HG03571 (cell line): Measurements from ENCODE around the gene AMBP.
"Not testable (repeated sequence)": the region's sequence is repeated elsewhere in the genome, so short reads cannot be mapped to it uniquely, and the experiment has no call there.

Source experiments
- ATAC-seq: cut with Tn5 transposase; IDR thresholded peaks from one replicate; pipeline ENCODE4 v1.9.1; 2021; ENCODE audit not compliant: unreplicated experiment

Gene AMBP

GRCh38 chr9:114053246-114054005 lies 24.7 kb downstream of the AMBP start:
- ATAC-seq = no peak

DNA sequence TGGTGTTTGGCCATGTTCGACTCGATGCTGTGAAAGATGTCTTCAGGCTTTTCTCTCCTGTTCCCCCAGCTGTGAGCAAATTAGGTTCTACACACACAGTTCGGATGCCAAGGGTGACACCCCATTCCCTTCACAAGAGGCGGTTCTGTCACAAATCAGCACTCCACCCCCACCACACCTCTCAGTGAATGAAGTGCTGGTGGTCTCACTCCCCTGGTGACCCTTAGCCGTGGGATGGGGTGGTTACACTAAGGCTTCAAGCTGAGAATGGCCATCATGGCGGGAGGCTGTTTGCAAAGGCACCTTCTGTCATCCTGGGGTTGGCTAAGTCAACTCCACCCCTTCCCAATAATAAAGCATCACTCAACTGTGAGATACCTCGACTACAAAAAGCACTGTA lies 26.4 kb downstream of the AMBP start:
- ATAC-seq = no peak

- ATAC-seq = no peak
Measured at GRCh38 chr9:114051281-114051680, 26.8 kb downstream of the AMBP start.

DNA sequence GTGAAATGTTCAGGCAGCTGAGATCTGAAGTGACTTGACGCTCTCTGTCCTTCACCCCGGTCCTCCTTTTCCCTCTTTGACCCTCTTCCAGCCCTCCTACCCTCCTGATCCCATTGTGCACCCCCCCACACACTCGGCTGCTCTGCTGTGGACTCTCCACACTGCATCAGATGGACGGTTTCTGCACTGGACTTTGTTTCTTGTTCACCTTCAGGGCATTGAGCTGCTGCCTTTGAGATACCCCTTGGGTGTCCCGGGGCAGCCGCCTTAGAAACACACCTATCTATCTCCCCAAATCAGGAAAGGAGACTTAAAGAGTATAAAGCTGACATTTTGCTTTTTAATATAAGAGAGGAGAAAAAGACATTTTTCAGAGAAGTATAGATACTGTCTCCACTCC lies 27.5 kb downstream of the AMBP start:
- ATAC-seq = no peak

DNA sequence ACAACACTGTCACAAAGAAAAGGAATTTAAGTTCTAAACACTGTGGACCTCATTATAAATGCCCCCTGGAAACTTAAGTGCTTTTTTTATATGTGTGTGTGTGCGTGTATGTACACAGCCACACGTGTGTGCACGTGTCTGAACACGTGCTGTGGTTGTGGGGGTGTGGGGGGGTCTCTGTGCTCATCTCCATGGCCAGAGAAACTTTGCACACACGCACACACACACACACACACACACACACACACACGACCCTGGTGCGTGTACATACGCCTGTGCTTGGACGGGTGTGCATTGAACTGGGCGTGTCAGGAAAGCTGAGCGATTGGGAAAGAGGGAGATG lies 27.9 kb downstream of the AMBP start:
- no peak for ATAC-seq

GRCh38 chr9:114049441-114050225 lies 28.5 kb downstream of the AMBP start:
- ATAC-seq = no peak

DNA sequence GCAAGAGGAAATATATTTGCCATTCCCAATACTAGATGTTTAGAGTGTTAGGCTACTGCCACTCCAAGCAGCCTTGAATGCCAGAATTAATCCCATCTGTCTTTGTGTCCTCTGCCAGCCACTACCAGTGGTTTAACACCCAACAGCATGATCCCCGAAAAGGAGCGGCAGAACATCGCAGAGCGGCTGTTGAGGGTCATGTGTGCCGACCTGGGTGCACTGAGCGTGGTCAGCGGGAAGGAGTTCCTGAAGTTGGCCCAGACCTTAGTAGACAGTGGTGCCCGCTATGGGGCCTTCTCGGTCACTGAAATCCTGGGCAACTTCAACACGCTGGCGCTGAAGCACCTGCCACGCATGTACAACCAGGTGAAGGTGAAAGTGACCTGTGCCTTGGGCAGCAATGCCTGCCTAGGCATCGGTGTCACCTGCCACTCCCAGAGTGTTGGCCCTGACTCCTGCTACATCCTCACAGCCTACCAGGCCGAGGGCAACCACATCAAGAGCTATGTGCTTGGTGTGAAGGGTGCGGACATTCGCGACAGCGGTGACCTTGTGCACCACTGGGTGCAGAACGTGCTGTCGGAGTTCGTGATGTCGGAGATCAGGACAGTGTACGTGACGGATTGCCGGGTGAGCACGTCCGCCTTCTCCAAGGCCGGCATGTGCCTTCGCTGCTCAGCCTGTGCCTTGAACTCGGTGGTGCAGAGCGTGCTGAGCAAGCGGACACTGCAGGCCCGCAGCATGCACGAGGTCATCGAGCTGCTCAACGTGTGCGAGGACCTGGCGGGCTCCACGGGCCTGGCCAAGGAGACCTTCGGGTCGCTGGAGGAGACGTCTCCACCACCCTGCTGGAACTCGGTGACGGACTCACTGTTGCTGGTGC lies 29.3 kb downstream of the AMBP start:
- no peak for ATAC-seq

DNA sequence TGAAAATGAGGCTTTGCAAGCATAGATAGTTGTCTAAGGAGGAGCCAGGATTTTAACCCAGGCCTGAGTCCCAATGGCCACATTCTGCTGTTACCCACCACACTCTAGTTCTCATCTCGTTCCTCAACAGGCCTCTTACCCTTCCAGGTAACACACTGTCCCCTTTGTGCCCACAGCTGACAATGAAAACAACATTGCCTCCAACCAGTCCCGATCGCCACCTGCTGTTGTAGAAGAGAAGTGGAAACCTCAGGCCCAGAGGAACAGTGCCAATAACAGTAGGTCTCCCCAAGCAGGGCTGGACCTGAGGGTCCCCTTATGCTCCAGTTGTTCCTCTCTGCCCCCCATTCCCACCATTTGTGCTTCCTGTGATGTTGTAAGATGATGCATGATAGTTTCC lies 30.4 kb downstream of the AMBP start:
- ATAC-seq = no peak

DNA sequence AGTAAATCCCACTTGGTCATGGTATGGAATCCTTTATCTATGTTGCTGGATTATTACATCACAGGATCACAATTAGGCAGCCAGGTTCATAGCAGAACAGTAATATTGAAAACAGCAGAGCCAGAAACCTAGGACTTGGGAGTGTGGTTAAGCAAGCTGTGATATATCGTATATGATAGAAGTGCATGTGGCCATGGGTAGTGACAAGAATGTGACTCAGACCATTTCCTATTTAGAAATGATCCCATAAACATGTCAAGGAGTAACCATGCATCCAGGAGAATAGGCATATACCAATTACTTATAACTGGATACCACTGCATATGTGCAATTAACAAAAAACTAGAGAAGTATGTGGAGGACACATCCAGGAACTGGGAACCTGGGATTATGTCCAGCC lies 31.2 kb downstream of the AMBP start:
- ATAC-seq = no peak

GRCh38 chr9:114046237-114046755 lies 31.8 kb downstream of the AMBP start:
- ATAC-seq = no peak

DNA sequence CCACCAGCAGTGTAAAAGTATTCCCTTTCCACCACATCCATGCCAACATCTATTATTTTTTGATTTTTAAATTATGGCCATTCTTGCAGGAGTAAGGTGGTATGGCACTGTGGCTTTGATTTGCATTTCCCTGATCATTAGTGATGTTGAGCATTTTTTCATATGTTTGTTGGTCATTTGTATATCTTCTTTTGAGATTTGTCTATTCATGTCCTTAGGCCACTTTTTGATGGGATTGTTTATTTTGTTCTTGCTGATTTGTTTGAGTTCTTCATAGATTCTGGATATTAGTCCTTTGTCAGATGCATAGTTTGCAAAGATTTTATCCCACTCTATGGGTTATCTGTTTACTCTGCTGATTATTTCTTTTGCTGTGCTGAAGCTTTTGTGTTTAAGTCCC lies 34.4 kb downstream of the AMBP start:
- not testable (repeated sequence) for ATAC-seq

DNA sequence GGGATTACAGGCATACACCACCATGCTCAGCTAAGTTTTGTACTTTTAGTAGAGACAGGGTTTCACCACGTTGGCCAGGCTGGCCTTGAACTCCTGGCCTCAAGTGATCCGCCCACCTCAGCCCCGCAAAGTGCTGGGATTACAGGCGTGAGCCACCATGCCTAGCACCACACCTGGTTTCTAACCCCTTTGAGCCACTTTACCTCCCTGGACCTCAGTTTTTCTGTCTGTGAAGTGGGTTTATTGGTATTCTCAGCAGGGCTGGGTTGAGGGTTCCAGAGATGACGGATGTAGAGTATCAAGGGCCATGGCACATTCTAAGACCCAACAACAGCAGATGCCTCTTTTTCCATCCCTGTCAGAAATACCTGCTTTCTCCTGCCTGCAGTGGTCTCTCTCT lies 38.6 kb downstream of the AMBP start:
- ATAC-seq = no peak

DNA sequence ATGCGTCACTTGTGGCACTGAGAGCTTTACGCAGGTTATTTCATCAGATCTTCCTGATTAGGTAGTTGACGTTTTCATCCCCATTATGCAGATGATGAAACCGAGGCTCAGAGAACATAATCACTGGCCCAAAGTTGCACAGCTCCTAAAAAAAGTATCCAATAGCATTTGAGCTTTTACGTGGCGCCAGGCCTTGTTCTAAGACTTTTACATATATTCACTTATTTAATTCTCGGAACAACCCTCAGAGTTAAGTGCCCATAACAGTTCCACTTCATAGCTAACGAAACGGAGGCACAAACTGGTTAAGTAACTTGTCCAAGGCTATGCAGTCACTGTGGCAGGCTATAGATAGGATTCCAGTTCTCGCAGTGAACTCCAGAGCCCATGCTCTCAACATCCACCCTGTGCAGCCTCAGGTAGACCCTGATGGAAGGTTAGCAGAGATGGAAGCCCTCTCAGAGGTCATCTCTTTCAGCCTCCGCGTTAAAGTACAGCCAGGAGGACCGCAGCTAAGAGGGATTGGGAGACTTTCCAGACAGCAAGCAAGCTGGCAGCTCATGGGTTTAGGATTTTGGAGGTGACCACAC lies 39.3 kb downstream of the AMBP start:
- ATAC-seq = no peak

- ATAC-seq = no peak
Measured at GRCh38 chr9:114037961-114038723, 40.0 kb downstream of the AMBP start.

DNA sequence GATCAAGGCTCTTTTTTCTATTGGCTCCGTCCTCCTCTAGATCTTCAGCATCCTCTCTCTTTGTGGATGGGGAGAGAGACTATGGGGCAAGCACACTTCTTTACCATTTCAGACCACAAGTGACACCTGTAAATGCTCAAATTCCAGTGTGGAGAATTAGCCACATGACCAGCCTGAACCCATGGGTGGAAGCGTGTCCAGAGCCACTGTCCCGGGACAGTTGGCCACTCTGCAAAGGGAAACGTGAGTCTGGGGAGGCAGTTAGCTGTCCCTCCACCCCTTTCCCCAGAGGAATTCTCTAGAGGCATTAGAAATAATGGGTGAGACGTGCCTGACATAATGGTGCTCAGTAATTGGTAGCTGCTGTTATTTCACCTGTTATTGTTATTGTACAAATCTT lies 40.9 kb downstream of the AMBP start:
- ATAC-seq = no peak

DNA sequence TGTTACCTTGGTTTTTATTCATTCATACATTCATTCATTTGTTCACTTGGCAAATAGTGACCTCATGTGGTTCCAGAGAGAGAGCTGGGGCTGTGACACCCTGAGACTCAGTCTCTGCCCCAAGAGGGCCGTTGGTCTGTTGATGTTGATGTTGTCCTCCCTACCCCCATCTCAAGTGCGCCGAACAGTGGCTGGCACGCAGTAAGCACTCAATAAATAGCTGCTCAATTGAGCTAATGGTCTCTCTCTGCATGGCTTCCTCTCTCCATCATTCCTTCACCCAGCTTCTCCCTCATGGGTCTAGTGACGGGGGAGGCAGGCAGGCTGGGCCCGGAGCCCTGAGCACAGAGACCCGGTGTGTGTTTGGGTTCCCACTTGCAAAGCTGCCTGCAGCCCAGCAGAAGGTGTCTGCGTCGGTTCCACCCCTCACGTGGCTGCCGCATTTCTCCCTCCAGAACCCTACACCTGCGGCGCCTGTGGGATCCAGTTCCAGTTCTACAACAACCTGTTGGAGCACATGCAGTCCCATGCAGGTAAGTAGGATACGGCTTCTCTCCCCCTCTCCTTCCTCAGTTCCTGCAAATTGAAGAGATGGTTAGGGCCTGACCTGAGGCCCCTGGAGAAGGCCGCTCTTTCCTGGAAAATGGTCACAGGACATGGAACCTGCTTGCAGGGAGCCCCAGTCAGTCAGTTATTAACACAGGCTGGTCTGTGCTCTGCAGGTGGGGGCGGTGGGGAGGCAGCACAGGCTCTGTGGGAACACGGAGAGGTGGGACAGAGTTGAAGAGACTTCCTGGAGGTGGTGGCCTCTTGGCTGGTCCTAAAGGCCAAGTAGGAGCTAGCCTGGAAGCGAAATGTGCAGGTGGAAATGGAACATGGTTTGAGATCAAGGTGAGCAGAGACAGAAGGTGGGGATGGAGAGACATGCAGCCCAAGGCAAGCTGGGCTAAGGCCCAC lies 42.0 kb downstream of the AMBP start:
- ATAC-seq = no peak

DNA sequence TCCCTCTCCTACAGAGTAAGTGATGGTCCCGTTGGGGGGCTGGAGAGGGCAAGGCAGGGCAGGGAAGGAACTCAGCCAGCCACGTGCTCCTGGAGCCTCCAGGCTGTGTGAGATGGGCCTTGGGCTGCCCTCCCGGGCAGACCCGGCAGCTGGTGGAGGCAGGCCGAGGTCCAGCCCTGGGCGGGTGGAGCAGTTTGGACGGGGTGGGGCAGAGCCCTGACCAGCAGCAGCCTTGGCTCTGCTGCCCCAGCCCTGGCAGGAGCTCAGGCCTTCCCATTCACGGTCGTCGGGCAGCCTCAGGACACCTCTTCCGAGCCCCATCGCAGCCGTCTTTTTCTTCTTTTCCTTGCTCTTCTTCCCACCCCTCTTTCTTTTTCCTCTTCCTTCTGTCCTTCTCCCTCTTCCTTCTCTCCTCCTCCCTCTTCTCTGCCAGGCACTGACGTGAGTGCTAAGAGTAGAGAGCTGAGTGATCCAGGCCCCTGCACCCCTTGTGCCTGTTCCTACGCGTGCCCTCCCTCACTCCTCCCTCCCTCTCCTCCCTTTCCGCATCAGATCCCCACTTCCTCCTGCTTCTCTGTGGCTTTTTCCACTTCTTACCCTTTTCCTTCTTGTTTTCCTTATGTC lies 42.8 kb downstream of the AMBP start:
- no peak for ATAC-seq

DNA sequence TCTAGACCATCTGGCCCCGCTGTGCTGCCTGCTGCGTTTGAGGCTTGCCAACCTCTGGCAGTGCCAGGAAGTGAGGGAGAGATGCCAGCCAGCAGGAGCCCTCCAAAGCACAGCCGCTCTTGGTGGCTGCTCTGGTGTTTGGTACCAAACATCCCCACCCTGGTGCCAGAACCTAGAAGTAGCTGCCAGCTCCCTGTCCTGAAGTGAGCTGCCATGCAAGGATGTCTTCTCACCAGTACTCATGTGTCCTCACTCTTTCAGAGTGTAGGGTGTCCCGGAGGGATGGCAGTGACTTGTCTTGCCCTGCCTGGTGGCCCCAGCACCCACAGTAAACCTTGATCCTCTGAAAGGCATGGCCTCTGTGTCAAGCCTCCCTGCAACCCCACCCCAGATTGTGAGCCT lies 43.4 kb downstream of the AMBP start:
- no peak for ATAC-seq

- no peak for ATAC-seq
Measured at GRCh38 chr9:114034196-114034595, 43.9 kb downstream of the AMBP start.
